HEK293T (cell line): Measurements from ENCODE around the gene GSN.

Experiments
- CTCF ChIA-PET: fragments of 350-600 bp; formaldehyde crosslinking; extraction: SDS; loops from one replicate; lab custom pipeline; 2021; ENCODE audit warnings: antibody characterized with exemption, inconsistent platforms; lab: Yijun Ruan, JAX
- POLR2A ChIA-PET: fragments of 350-600 bp; formaldehyde crosslinking; extraction: SDS; loops from one replicate; lab custom pipeline; 2020; ENCODE audit warnings: antibody characterized with exemption, inconsistent platforms; lab: Yijun Ruan, JAX
- DNase-seq: peaks from one replicate; pipeline ENCODE4 v3.0.0; 2012; ENCODE audit warnings: mixed read lengths; ENCODE audit errors: extremely low spot score
- ARNT ChIP-seq: fragments of 450-650 bp; IDR thresholded peaks from 2 replicates; pipeline ENCODE4 v1.6.1; 2017; ENCODE audit warnings: mild to moderate bottlenecking
- BHLHE40 ChIP-seq: fragments of 450-650 bp; IDR thresholded peaks from 2 replicates; pipeline ENCODE4 v1.6.1; 2016; ENCODE audit warnings: mild to moderate bottlenecking, moderate library complexity, borderline replicate concordance
- CTBP1 ChIP-seq: fragments of 450-650 bp; IDR thresholded peaks from 2 replicates; pipeline ENCODE4 v1.6.1; 2016; ENCODE audit warnings: borderline replicate concordance
- ELF4 ChIP-seq: fragments of 450-650 bp; IDR thresholded peaks from 2 replicates; pipeline ENCODE4 v1.6.1; 2017; ENCODE audit warnings: antibody characterized with exemption
- FOXK2 ChIP-seq: fragments of 450-650 bp; IDR thresholded peaks from 2 replicates; pipeline ENCODE4 v1.6.1; 2016; ENCODE audit warnings: mild to moderate bottlenecking
- FOXM1 ChIP-seq: fragments of 450-650 bp; IDR thresholded peaks from 2 replicates; pipeline ENCODE4 v1.6.1; 2017; ENCODE audit warnings: mild to moderate bottlenecking, borderline replicate concordance
- HDGF ChIP-seq: fragments of 450-650 bp; IDR thresholded peaks from 2 replicates; pipeline ENCODE4 v1.6.1; 2017; ENCODE audit warnings: antibody characterized with exemption, borderline replicate concordance
- L3MBTL2 ChIP-seq: fragments of 450-650 bp; conservative IDR thresholded peaks from 2 replicates; pipeline ENCODE4 v1.6.1; 2016; ENCODE audit warnings: mild to moderate bottlenecking
- LEF1 ChIP-seq: fragments of 450-650 bp; IDR thresholded peaks from 2 replicates; pipeline ENCODE4 v1.6.1; 2017; ENCODE audit warnings: mild to moderate bottlenecking, borderline replicate concordance
- NFRKB ChIP-seq: fragments of 450-650 bp; IDR thresholded peaks from 2 replicates; pipeline ENCODE4 v1.6.1; 2016; ENCODE audit warnings: mild to moderate bottlenecking, moderate library complexity
- PKNOX1 ChIP-seq: fragments of 450-650 bp; IDR thresholded peaks from 2 replicates; pipeline ENCODE4 v1.6.1; 2016
- SP1 ChIP-seq: fragments of 450-650 bp; IDR thresholded peaks from 2 replicates; pipeline ENCODE4 v1.6.1; 2017
- SUZ12 ChIP-seq: fragments of 450-650 bp; IDR thresholded peaks from 2 replicates; pipeline ENCODE4 v1.6.1; 2016; ENCODE audit warnings: mild to moderate bottlenecking
- TARDBP ChIP-seq: fragments of 450-650 bp; IDR thresholded peaks from 2 replicates; pipeline ENCODE4 v1.6.1; 2016
- ZNF384 ChIP-seq: fragments of 450-650 bp; IDR thresholded peaks from 2 replicates; pipeline ENCODE4 v1.6.1; 2016

Gene GSN

GRCh38 chr9:121326901-121327613, 59.1 kb downstream of the GSN start:
- no peak for DNase-seq
- POLR2A ChIA-PET: interaction anchor here (1.3 kb wide), 1 partner anchor 83 kb away, joined by 3 read pairs; no protein-coding TSS in a partner anchor
- no peak for TF ChIP-seq FOXM1
- TF ChIP-seq HDGF: no peak
- TF ChIP-seq BHLHE40: no peak
- no peak for TF ChIP-seq ELF4
- CTCF ChIA-PET: no interaction called here

DNA sequence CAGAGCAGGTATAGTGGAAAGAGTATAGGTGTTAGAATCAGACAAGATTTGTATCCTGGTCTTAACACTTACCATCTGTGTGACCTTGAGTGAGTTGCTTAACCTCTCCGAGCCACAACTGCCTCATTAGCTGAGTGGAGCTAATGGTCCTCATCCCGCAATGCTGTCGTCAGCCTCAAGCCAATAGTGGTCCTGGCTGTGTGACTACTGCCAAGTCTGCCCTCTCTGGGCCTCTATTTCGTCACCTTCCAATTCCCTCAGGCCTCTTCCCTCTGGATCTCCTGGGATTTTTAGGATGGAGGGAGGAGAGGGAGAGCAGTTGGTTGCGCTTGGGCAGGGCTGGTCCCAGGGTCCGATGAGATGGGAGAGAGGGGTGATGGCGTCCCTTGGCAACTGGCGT, 60.5 kb downstream of the GSN start:
- POLR2A ChIA-PET: no interaction called here
- TF ChIP-seq ZNF384: no peak
- TF ChIP-seq PKNOX1: no peak
- no peak for TF ChIP-seq HDGF
- TF ChIP-seq CTBP1: no peak
- no peak for TF ChIP-seq BHLHE40
- TF ChIP-seq FOXK2: no peak
- no peak for TF ChIP-seq LEF1
- TF ChIP-seq TARDBP: no peak
- TF ChIP-seq SUZ12: no peak
- TF ChIP-seq ELF4: no peak
- TF ChIP-seq NFRKB: no peak
- TF ChIP-seq ARNT: no peak
- CTCF ChIA-PET: no interaction called here
- no peak for DNase-seq

GRCh38 chr9:121328876-121329681, 61.1 kb downstream of the GSN start:
- no peak for DNase-seq
- CTCF ChIA-PET: no interaction called here
- TF ChIP-seq ARNT (no peak), BHLHE40 (no peak), HDGF (no peak), ZNF384 (no peak), L3MBTL2 (no peak), FOXM1 (no peak), PKNOX1 (no peak), FOXK2 (no peak), TARDBP (no peak), SP1 (no peak)
- POLR2A ChIA-PET: no interaction called here

GRCh38 chr9:121331549-121331948, 63.6 kb downstream of the GSN start:
- CTCF ChIA-PET: interaction anchor here (0.9 kb wide), 1 partner anchor 12 kb away, joined by 3 read pairs; no protein-coding TSS in a partner anchor
- DNase-seq: no peak
- TF ChIP-seq ELF4 (no peak), BHLHE40 (no peak), ARNT (no peak), TARDBP (no peak), HDGF (no peak), SUZ12 (no peak), PKNOX1 (no peak), CTBP1 (no peak), LEF1 (no peak), FOXK2 (no peak), L3MBTL2 (no peak)
- POLR2A ChIA-PET: interaction anchor here (1.2 kb wide), 1 partner anchor 41 kb away, joined by 3 read pairs; no protein-coding TSS in a partner anchor

DNA sequence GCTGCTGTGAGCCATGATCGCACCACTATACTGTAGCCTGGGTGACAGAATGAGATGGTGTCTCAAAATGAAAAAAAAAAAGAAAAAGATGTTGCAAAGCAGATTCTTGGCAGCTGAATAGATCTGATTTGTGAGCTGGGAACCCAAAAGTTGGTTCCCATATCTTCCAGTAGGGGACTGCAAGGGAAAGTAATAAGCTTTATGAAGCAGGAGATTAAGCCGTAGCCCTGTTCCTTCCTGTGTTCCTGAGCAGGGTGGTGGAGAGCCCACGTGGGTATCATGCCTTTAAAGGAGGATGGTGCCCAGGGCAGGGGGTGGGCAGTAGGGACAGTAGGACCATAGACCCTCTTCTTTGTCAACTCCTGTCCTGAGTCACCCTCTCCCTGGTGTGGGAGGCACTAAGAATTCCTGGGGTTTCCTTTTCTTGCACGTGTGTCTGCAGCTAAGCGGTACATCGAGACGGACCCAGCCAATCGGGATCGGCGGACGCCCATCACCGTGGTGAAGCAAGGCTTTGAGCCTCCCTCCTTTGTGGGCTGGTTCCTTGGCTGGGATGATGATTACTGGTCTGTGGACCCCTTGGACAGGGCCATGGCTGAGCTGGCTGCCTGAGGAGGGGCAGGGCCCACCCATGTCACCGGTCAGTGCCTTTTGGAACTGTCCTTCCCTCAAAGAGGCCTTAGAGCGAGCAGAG, 64.2 kb downstream of the GSN start:
- POLR2A ChIA-PET: interaction anchor here (1.2 kb wide), 1 partner anchor 41 kb away, joined by 3 read pairs; no protein-coding TSS in a partner anchor
- DNase-seq: no peak
- CTCF ChIA-PET: interaction anchor here (0.6 to 0.9 kb wide), 2 partner anchors 11 to 12 kb away, joined by 3 to 4 read pairs; no protein-coding TSS in a partner anchor
- no peak for TF ChIP-seq BHLHE40
- TF ChIP-seq SUZ12: no peak
- TF ChIP-seq FOXK2: no peak
- no peak for TF ChIP-seq PKNOX1
- TF ChIP-seq NFRKB: no peak
- no peak for TF ChIP-seq TARDBP
- no peak for TF ChIP-seq ZNF384
- TF ChIP-seq ARNT: no peak
- no peak for TF ChIP-seq LEF1
- no peak for TF ChIP-seq FOXM1
